Loucy (cell line): ENCODE data around the gene GABBR2.

Experiments used
- H2AFZ ChIP-seq: fragments of 200-600 bp; sonication (generic); 2 replicates; pipeline ENCODE4 v1.6.0; 2016; ENCODE audit warnings: antibody characterized with exemption, mild to moderate bottlenecking, low read length, moderate library complexity
- H3F3A ChIP-seq: fragments of 200-600 bp; 2 replicates; pipeline ENCODE4 v1.6.0; 2016; ENCODE audit warnings: antibody characterized with exemption, low read depth, mild to moderate bottlenecking
- H3K27me3 ChIP-seq: fragments of 200-600 bp; sonication (generic); 2 replicates; pipeline ENCODE4 v1.6.1; 2014; ENCODE audit warnings: low read length, mild to moderate bottlenecking; ENCODE audit not compliant: insufficient read depth, poor library complexity, severe bottlenecking
- H3K36me3 ChIP-seq: fragments of 200-600 bp; sonication (generic); 2 replicates; pipeline ENCODE4 v1.6.1; 2016; ENCODE audit warnings: low read length; ENCODE audit not compliant: insufficient read depth
- H3K4me1 ChIP-seq: fragments of 200-600 bp; sonication (generic); 2 replicates; pipeline ENCODE4 v1.5.1; 2014; ENCODE audit warnings: low read length, mild to moderate bottlenecking; ENCODE audit not compliant: insufficient read depth, poor library complexity, severe bottlenecking
- H3K4me2 ChIP-seq: fragments of 200-600 bp; sonication (generic); 2 replicates; pipeline ENCODE4 v1.6.0; 2014; ENCODE audit warnings: antibody characterized with exemption, low read length, low read depth, mild to moderate bottlenecking; ENCODE audit not compliant: poor library complexity, severe bottlenecking
- H3K4me3 ChIP-seq: fragments of 200-600 bp; sonication (generic); 2 replicates; pipeline ENCODE4 v1.5.1; 2014; ENCODE audit warnings: low read length, mild to moderate bottlenecking, mixed read lengths; ENCODE audit not compliant: poor library complexity, severe bottlenecking
- H3K79me2 ChIP-seq: fragments of 200-600 bp; sonication (generic); 2 replicates; pipeline ENCODE4 v1.6.1; 2014; ENCODE audit warnings: low read length; ENCODE audit not compliant: insufficient read depth
- H3K9ac ChIP-seq: fragments of 200-600 bp; sonication (generic); 2 replicates; pipeline ENCODE4 v1.6.0; 2014; ENCODE audit warnings: mild to moderate bottlenecking, low read depth, low read length, moderate library complexity; ENCODE audit not compliant: poor library complexity, severe bottlenecking
- H3K9me2 ChIP-seq: fragments of 200-600 bp; sonication (generic); replicated peaks from 2 replicates; pipeline ENCODE4 v1.6.1; 2016; ENCODE audit warnings: low read depth, low read length, mixed read lengths
- H3K9me3 ChIP-seq: fragments of 200-600 bp; sonication (generic); 2 replicates; pipeline ENCODE4 v1.6.1; 2014; ENCODE audit warnings: mild to moderate bottlenecking, antibody characterized with exemption, low read length, low read depth; ENCODE audit not compliant: insufficient read depth
- H4K20me1 ChIP-seq: fragments of 200-600 bp; sonication (generic); 2 replicates; pipeline ENCODE4 v1.6.0; 2014; ENCODE audit warnings: antibody characterized with exemption, low read length, mild to moderate bottlenecking; ENCODE audit not compliant: insufficient read depth, poor library complexity, severe bottlenecking
- CTCF ChIP-seq: fragments of 200-600 bp; sonication (generic); conservative IDR thresholded peaks from 2 replicates; pipeline ENCODE4 v1.5.1; 2014; ENCODE audit warnings: mild to moderate bottlenecking, antibody characterized with exemption, low read length
- EZH2phosphoT487 ChIP-seq: fragments of 200-600 bp; IDR thresholded peaks from 2 replicates; pipeline ENCODE4 v1.6.1; 2018; ENCODE audit warnings: antibody characterized with exemption, mild to moderate bottlenecking, moderate library complexity, borderline replicate concordance

GABBR2 gene

DNA sequence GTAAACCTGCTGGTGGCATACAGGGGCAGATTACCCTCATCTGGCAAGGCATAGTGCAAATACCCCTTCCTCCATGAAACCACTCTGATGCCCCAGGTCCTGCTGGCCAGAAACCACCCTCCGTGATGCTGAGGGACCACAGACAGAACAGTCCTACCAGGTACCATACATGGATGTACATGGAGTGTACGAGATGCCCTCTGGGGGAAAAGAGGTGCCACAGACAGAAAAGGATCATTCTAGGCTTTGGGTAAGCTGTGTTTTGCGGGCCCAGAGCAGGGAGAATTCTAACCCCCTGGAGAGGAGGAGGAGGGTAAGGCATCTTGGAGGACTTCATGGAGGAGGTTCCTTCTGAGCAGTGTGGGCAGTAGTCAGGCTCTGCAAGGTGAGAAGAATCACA is 68.3 kb downstream of the GABBR2 start:
- no peaks in the 10 kb centered on the region for H3F3A ChIP-seq
- no peak overlapping the region for H2AFZ ChIP-seq
- H3K4me2 ChIP-seq, result no peak overlapping the region
- no peaks in the 10 kb centered on the region for H3K79me2 ChIP-seq
- no peaks in the 10 kb centered on the region for H3K9me3 ChIP-seq
- no peaks in the 10 kb centered on the region for H3K4me1 ChIP-seq
- H3K9me2 ChIP-seq, result no peaks in the 10 kb centered on the region
- no peaks in the 10 kb centered on the region for H3K27me3 ChIP-seq
- no peak overlapping the region for H3K4me3 ChIP-seq
- no peak overlapping the region for H3K9ac ChIP-seq
- TF ChIP-seq CTCF, result 0 out of 2 replicates have a peak, but pooled peaks have one; percentile 12
- no peak for TF ChIP-seq EZH2phosphoT487
- no peaks in the 10 kb centered on the region for H3K36me3 ChIP-seq
- H4K20me1 ChIP-seq, result no peaks in the 10 kb centered on the region

GRCh38 chr9:98639133-98639532 is 69.6 kb downstream of the GABBR2 start:
- no peaks in the 10 kb centered on the region for H3K27me3 ChIP-seq
- H3K4me3 ChIP-seq, result no peak overlapping the region
- no peaks in the 10 kb centered on the region for H3K9me3 ChIP-seq
- H3K9ac ChIP-seq, result no peak overlapping the region
- H3K4me2 ChIP-seq, result no peak overlapping the region
- no peaks in the 10 kb centered on the region for H3K79me2 ChIP-seq
- TF ChIP-seq CTCF, result no peak
- no peak for TF ChIP-seq EZH2phosphoT487
- no peaks in the 10 kb centered on the region for H3K36me3 ChIP-seq
- no peaks in the 10 kb centered on the region for H3K4me1 ChIP-seq
- no peaks in the 10 kb centered on the region for H4K20me1 ChIP-seq
- H3K9me2 ChIP-seq, result no peaks in the 10 kb centered on the region
- no peak overlapping the region for H2AFZ ChIP-seq
- H3F3A ChIP-seq, result no peaks in the 10 kb centered on the region

- Histone ChIP-seq H3K79me2 (no peaks in the 10 kb centered on the region), H3K4me2 (no peak overlapping the region), H3K4me3 (no peak overlapping the region), H3F3A (no peaks in the 10 kb centered on the region), H3K9me3 (no peaks in the 10 kb centered on the region), H3K4me1 (no peaks in the 10 kb centered on the region), H2AFZ (no peak overlapping the region), H4K20me1 (no peaks in the 10 kb centered on the region), H3K36me3 (no peaks in the 10 kb centered on the region), H3K27me3 (no peaks in the 10 kb centered on the region), H3K9me2 (no peaks in the 10 kb centered on the region), H3K9ac (no peak overlapping the region)
- TF ChIP-seq CTCF (no peak), EZH2phosphoT487 (no peak)
Measured at GRCh38 chr9:98637381-98637780, 71.4 kb downstream of the GABBR2 start.
